Renal cortical epithelial cell (primary cell): ENCODE results near the gene VPS45. TPM values are rescaled to one million over a fixed set of nuclear protein-coding genes. Genes with fewer than 3 reads are reported as not detected.
A peak's percentile ranks its signal among the peaks of the same experiment; 100 is the strongest.

ENCODE experiments used
- DNase-seq: peaks from one replicate; pipeline ENCODE4 v3.0.0-alpha.2; 2011; ENCODE audit warnings: low read depth
- total RNA-seq: library from RNA; depleted of rRNA; stranded (reverse); fragments of >200 nt; gene quantifications from 2 replicates; pipeline ENCODE4 v1.2.3, GENCODE V29; 2014

The VPS45 gene
- total RNA-seq, 1 donor from 2014 or later = 46.3 TPM

DNA sequence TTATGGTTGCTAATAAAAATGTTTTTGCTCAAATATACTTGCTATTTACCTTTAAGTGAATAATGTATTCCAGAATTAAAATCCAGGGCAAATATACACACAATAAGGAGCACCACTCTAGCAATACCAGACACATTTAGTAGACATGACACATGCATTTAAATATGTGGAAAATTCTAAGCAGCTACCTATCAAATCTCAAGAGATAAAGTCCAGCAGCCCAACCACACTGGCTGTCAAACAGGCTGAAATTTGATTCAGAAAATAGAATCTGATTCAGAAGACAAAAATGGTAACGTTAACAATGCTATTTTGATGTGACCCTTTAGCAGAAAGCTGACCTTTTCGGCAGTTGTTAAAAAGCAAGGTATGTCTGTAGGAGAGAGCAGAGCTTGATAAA, 124.4 kb downstream of the VPS45 start:
- DNase-seq = peak; percentile 54

DNA sequence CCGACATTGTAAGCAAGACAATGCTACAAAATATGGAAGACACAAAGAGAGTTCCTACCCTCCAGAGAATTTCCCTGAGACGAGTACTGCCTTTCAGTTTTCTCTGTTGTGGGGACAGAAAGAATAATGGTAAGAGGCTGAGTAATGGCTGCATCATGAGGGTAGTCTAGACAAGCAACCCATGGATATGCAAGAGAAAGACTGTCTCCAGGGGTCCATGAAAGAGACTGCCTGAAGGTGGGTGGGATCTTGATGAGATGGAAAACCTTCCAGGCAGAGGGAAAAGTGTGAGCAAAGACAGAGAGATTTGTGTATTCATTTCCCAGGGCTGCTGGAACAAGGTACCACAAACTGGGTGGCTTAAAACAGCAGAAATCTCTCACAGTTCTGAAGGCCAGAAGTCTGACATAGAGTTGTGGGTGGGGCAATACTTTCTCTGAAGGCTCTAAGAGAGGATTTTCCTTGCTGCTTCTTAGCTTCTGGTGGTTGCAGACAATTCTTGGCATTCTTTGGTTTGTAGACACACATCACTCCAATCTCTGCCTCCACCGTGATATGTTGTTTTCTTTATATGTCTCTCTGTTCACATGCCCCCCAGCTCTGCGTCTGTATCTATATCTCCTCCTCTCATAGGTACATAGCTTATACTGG, 126.9 kb downstream of the VPS45 start:
- DNase-seq = no peak

Other genes starting within 250 kb of the VPS45 start
- 9.7 and 11.0 TPM in 2 replicates for gene BOLA1, start 168.2 kb upstream of the VPS45 start, total RNA-seq
- gene SV2A, start 149.9 kb upstream of the VPS45 start, total RNA-seq = 1.6 and 1.7 TPM in 2 replicates
- 10.2 and 20.0 TPM in 2 replicates for gene SF3B4, start 140.0 kb upstream of the VPS45 start, total RNA-seq
- gene MTMR11, start 130.9 kb upstream of the VPS45 start, total RNA-seq = 5.6 and 7.3 TPM in 2 replicates
- gene OTUD7B, start 57.0 kb upstream of the VPS45 start, total RNA-seq = 11.3 and 29.5 TPM in 2 replicates
- 10.0 and 26.7 TPM in 2 replicates for gene PLEKHO1, start 82.1 kb downstream of the VPS45 start, total RNA-seq
- 23.6 and 28.3 TPM in 2 replicates for gene ANP32E, start 168.3 kb downstream of the VPS45 start, total RNA-seq
- gene CA14, start 190.0 kb downstream of the VPS45 start, total RNA-seq = not detected in 2 replicates
- 70.0 and 126 TPM in 2 replicates for gene APH1A, start 201.2 kb downstream of the VPS45 start, total RNA-seq
- gene C1orf54, start 205.0 kb downstream of the VPS45 start, total RNA-seq = 1.9 and 2.1 TPM in 2 replicates
- gene CIART, start 214.8 kb downstream of the VPS45 start, total RNA-seq = 2.4 and 3.6 TPM in 2 replicates
- 50.2 and 67.0 TPM in 2 replicates for gene MRPS21, start 226.1 kb downstream of the VPS45 start, total RNA-seq